GM19328 (cell line): Measurements from ENCODE around the gene CLIP2.
"Not testable (repeated sequence)": the region's sequence is repeated elsewhere in the genome, so short reads cannot be mapped to it uniquely, and the experiment has no call there.

ENCODE experiments used
- ATAC-seq: cut with Tn5 transposase; IDR thresholded peaks from one replicate; pipeline ENCODE4 v1.9.1; 2021; ENCODE audit warnings: mild to moderate bottlenecking, moderate library complexity; ENCODE audit not compliant: unreplicated experiment

CLIP2 gene

DNA sequence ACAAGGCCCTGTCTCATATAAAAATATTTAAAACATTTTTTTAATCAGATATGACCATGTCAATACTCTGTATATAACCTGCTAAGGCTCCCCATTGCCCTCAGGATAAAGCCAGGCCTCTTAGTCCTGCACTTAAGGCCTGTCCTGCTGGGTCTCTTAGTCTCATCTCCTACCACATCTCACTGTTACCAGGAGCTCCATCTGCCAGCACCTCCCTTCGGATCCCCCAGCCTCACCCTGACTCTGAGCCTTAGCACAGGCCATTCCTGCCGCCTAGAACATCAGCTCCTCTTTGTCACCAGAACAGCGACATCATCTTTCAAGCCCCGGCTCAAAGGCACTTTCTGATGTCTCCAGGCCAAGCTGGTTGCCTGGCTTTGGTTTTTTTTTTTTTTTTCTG, 138.8 kb downstream of the CLIP2 start:
- no peak for ATAC-seq

DNA sequence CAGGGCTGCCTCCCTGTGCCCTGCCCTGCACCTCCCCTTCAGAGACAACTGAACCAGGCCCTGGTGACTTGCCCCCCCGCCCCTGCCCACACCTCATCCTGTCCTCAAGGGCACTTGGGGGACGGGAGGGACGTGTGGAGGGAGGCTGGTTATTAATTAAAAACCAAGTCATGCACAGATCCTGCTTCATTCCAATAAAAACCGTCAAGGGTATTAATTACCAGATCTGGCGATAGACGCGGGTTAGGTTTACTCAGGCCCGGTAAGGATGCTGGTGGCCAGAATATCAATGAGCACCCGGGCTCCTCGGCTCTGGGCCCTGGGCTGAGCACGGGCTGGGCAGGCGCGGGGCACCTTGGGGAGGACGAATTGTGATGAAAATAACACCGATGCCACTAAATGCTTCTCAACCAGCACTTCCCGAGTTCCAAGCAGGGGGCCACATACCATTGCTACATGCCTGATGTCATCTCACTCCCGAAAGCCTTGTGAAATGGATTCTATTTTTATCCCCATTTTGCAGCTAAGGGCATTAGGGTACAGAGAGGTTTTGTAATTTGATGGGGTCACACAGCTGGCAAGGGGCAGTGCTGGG, 140.0 kb downstream of the CLIP2 start:
- no peak for ATAC-seq

DNA sequence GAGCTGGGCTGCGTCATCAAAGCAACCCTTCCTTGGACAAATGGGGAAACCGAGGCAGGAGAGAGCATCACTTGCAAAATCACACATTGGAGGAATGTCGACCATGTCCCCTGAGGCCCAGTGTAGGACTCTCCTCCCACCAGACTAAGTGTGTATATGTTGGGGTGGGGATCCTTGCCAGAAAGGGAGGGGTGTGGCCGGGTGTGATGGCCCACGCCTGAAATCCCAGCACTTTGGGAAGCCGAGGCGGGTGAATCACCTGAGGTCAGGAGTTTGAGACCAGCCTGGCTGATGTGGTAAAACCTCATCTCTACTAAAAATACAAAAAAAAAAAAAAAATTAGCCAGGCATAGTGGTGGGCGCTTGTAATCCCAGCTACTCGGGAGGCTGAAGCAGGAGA, 141.2 kb downstream of the CLIP2 start:
- ATAC-seq: not testable (repeated sequence)

DNA sequence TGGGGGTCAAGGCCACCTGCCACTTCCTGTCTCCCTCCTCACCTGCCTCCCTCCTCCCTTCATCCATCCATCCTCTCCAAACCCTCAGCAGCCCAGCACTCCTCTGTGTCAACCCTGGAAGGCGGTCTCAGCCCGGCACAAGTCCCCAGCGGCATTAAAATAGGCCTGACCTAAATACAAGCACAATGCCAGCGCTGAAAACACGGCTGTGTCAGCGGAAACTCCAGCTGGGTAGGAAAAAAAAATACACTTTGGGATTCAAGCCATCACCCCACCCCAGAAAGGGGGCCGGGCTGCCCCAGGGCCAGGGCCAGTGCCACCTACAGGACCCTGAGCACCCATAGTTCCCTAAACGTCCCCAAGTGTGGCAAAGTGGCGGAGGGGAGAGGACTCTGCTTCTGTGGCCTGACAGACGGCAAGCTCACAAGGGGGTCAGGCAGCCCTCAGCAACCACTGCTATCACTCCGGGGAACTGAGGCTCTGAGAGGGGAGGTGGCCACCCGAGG, 141.8 kb downstream of the CLIP2 start:
- ATAC-seq: no peak

DNA sequence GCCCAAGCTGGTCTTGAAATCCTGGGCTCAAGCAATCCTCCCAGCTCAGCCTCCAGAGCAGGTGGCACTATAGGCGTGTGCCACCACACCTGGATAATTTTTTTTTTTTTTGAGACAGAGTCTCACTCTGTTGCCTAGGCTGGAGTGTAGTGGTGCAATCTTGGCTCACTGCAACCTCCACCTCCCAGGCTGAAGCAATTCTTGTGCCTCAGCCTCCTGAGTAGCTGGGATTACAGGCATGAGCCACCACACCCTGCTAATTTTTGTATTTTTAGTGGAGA, 148.0 kb downstream of the CLIP2 start:
- not testable (repeated sequence) for ATAC-seq

DNA sequence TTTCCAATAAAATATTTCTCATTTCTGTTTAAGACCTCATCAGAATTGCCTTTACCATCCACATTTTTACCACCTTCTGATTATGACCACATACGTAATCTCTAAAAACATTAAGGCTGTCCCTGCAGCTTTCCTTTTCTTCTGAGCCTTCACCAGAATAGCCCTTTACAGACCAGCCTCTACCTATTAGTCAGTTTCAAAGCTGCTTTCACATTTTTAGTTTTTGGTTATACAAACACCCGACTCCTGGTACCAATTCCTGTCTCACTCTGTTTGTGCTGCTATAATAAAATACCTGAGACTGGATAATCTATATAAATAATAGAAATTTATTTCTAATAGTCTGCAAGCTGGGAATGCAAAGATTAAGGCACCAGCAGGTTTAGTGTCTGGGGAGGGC, 149.1 kb downstream of the CLIP2 start:
- ATAC-seq: no peak

DNA sequence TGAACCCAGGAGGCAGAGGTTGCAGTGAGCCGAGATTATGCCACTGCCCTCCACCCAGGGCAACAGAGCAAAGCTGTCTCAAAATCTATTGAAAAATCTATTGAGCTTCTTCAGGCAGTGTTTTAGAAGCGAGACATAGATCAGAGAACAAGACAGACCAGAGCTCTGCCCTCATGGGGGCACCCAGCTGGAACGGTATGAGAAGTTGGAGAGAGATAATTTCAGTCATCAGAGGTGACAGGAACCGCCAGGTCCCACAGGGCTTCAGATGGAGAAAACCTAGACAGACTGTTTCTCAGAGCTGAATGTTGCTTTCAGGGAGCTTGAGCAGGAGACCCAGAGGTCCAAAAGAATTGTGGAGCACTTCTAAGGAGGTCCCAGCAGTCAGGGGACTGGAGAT, 150.3 kb downstream of the CLIP2 start:
- no peak for ATAC-seq

DNA sequence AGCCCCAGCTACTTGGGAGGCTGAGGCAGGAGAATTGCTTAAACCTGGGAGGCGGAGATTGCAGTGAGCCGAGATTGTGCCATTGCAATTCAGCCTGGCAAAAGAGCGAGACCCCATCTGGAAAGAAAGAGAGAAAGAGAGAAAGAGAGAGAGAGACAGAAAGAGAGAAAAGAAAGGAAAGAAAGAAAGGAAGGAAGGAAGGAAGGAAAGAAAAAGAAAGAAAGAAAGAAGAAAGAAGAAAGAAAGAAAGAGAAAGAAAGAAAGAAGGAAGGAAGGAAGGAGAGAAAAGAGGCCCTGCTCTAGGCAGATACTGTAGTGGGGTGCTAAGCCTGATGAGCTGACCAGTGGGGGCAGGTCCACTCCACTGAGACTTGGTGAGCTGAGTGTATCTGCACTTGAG, 150.9 kb downstream of the CLIP2 start:
- not testable (repeated sequence) for ATAC-seq

DNA sequence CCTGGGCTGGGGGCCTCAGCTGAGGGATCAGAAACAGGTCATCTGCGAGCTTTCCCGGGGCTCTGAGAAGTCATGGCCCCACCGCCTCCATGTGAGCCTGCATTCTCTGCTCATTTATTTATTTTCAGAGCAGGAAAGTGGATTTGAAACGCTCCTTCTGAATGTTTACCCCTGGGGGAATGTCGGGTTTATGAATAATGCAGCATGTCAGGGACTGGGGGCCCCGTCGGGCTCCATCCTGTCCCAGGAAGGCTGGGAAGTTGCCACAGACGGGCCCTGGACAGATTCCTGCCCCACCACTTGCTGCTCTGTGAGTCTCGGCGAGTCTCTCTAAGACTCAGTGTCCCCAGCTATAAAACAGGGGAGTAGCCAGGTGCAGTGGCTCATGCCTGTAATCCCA, 152.6 kb downstream of the CLIP2 start:
- ATAC-seq: no peak

DNA sequence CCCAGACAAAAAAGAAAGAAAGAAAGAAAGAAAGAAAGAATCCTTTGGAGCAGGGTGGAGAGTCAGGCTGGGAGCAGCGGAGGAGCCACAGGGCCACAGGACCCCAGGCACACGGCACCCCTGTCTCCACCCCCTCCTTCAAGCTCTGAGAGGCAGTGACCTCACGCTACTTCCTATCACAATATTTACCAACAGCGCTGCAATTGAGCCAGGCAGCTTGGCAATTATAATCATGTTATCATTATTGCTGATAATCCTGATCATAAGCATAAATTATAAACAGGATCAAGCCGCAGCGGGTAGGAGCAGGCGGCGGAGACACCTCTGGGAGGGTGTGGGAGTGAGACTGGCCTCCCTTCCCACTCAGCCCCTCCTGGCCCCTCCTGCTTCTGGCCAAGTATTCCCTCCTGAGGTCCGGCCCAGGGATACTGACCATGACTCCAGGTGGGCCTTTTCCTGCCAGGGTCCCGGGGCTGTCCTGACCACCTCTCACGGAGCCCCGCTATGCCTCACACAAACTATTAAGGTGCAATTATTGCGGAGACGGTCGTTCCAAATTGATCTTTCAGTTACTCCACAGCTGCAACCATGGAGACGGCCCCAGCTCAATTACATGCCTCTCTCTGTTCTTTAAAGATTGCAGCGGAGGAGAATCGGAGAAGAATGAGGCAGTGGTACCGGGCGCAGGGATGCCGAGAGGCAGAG, 154.5 kb downstream of the CLIP2 start:
- ATAC-seq: no peak

DNA sequence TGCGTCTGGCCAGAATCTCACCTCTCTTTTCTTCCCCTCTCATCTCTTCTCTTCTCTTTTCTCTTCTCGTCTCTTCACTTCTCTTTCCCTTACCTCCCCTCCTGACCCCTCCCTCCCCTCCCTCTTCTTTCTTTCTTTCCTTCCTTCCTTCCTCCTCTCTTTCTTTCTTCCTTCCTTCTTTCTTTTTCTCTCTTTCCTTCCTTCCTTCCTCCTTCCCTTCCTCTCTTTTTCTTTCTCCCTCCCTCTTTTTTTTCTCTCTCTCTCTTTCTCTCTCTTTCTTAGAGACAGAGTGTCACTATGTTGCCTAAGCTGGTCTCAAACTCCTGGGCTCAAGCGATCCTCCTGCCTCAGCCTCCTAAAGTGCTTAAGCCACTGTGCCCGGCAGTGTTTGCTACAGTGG, 159.9 kb downstream of the CLIP2 start:
- no peak for ATAC-seq

DNA sequence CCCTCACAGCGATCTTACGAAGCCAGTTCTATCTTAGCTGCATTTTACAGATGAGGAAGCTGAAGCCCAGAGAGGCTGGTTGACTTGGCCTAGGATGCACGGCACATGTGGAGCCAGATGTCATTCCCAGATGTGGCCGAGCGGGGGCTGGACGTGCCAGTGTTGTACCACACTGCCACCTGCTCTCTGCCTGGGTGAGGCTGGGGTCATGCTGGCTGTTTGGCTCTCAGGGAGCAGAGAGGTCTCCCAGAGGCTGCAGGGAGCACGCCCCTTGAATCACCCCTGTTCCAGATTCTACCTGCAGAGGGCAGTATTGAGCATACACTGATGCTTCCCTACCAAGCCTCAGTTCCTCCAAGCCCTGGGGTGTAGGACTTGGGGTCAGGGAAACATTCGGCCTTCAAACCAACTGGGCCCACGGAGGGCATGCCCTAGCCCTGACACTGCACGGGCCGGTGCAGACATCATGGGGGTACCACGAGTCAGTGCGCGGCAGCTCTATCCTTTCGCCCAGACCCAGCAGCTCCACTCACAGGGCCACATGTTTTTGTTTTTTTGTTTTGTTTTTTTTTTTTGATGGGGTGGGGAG, 160.7 kb downstream of the CLIP2 start:
- ATAC-seq: no peak

DNA sequence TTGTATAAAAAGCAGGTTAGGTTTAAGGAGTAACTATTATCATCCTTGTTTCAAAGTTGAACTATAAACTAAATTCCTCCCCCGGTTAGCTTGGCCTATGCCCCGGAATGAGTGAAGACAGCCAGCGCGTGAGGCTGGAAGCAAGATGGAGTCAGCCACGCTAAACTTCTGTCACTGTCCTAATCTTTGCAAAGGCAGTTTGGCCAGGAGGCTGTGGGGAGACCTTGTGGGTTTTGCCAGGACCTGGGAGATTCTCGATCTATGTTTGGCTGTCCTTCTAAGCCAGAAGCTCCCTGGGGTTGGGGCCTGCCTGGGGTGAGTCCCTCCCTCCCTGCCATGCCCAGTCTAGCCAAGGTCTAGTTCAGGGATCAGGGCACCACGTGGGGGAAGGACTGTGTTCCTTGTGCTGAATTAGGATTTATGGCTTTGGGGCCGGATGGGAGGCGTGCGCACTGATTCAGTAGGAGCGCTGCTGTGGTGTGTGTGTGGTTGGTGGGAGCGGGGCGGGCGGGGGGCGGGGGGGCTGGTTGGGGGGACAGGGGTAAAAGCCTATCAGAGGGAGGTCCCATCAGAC, 163.6 kb downstream of the CLIP2 start:
- no peak for ATAC-seq

DNA sequence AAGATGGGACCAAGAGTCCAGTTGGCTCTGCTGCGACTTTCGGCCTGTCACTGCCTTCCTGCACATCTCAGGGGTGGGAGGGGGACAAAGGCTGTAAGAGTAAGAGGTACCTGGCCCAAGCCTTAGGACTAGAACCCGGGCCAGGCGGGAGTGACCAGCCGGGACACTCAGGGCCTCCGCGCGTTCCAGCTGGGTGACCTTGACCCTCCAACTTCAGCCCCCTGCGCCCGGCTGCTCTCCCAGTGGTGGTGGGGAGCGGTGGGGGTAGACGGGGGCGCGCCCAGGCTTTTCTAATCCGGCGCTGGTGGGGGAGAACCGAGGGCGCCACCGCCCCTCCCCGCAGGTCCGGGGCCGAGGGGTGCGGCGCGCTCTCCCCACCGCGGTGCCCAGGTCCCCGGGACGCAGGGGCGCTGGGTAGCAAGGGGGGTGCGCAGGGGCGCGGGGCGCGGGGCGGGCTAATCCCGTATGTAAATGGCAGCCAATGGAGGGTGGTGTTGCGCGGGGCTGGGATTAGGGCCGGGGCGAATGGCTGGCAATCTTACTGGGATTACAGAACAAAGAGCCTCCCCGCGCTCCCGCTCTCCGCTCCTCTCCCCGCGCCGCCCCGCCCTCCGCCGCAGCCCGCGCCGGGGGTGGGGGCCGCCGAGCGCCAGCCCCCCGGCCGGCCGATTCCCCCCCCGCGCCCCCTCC, 164.3 kb downstream of the CLIP2 start, which contains the start of gene GTF2IRD1:
Gene GTF2IRD1, plus strand, starts transcription at position 585 of the 690 bp plus-strand sequence. CDS start 54,175 bp downstream, outside the sequence.
- ATAC-seq: no peak

DNA sequence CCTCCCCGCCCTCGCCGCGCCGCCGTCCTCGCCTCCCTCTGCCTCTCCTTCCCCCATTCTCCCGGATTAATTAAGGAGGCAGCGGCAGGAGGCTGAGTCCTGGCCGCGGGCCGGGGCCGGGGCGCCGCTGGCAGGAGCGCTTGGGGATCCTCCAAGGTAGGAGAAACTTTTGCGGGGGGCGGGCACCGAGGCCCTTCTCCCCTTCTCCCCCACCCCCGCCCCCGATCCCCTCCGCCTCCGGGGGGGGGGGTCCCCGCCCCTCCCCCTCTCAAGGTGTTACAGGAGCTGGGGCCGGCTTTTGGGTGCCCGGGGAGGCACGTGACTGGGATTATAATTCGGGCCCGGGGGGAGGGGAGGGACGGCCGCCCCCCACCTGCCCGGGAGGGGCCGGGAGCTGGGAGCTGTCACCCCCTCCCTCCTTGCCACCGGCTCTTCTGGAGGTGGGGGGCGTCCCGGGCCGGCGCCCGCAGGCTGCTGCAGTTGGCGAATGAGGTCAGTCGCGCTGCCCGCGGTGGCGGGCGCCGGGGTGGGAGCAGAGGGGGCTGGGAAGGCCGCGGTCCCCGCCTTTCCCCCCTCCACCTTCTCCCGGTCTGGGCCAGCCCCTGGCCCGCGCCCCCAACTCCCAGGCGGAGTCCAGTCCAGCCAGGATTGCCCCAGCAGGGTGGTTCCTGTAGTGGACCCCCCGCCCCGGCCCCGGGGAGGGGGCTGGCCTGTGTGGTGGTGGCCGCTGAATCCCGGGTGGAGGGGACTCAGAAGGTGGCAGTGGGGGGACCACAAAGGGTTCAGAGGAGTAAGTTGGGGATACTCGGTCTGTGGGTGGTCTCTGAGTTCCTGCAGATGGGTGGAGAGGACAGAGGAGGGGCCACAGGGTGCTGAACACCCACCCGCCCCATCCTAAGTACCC, 165.1 kb downstream of the CLIP2 start:
- no peak for ATAC-seq

DNA sequence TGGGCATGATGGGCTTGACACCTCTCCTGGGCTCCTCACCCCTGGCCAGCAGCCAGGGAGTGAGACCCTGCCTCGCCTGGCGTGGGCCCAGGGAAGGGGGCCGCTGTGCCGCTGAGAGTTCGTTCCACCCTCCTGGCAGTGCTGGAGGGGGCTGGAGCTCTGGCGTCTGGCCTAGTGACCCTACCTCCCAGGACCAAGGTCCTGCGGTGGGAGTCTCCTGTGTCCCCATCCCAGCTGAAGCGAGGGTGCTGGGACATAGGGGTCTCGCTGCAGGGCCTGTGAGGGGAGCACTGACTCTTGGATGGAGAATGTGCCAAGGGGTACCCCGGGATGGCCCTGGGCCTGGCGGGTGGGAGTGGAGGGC, 165.7 kb downstream of the CLIP2 start:
- ATAC-seq: no peak

DNA sequence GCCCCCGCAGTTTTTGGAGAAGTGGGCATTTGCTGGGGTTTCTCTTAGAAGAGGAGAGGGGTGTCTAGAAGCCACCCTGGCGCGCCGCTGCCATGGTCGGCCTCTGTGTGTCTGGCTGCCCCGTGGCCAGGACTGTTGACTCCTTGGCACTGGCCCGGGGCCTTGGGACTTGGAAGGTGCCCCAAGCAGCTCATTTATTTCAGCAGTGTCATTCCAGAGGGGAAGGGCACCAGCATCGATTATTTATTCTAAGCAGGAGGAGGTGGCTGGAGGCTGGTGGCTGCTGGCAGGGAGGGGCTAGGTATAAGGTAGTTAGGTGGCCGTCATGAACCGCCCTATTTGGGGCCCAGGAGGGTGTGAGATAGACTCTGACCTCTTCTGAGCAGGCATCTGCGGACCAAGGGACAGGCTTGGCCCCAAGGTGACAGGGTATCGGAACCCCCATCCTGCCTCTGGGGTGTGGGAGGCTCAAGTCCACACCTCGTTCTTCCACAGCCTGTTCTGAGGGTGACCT, 166.1 kb downstream of the CLIP2 start:
- no peak for ATAC-seq
